ENCODE measurements around the gene CHN1.

The CHN1 gene

GRCh38 chr2:174820361-174820760, 184.8 kb downstream of the CHN1 start:
- no peak for DNase-seq

DNA sequence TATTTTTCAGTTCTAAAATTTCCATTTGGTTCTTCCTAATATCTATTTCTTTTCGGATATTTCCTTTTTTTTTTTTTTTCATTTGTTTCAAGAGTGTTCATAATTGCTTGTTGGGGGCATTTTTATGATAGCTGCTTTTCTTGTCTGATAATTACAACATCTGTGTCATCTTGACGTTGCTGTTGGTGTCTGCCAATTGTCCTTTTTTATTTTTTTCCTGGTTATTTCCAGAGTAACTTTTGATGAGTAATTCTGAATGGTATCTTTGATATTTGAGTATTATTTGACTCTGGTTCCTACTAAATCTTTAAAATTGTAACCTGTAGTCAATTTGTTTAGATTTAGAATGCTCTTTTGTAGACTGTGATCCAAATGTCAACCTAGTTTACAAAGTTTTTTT, 189.7 kb downstream of the CHN1 start:
- DNase-seq: no peak

DNA sequence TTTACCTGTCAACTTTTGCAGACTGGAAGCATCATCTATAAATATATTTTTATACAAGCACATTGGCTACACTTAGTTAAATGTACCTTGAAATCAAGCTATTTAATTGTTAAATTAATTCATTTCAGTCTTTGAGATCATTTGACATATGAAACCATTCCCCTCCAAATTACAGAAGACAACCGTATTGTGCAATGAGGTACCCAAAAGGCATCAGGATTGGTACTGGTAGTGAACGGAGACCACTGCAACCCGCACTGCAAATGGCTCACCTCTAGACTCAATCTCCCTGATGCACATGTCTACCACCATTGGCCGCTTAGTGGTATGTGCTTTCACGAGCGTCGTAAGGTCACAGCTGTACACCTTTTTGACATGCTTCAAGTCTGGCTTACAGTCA, 193.1 kb downstream of the CHN1 start:
- no peak for DNase-seq

DNA sequence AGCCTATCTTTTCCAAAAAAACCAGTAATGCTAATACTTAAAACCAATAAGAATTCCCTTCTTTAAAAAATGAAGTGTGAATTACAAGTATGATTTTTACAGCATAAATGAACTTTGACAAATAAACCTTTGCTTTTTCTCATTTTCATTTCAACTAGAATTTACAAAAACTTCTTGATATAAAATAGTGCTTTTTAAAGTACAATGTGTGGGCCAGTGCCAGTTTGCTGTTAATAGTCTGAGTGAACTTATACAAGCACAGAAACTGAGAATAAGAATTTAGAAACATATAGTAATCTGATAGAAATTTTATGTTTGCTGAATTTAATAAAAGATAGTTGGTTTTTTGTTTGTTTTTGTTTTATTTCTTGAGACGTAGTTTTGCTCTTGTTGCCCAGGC, 197.2 kb downstream of the CHN1 start:
- no peak for DNase-seq

DNA sequence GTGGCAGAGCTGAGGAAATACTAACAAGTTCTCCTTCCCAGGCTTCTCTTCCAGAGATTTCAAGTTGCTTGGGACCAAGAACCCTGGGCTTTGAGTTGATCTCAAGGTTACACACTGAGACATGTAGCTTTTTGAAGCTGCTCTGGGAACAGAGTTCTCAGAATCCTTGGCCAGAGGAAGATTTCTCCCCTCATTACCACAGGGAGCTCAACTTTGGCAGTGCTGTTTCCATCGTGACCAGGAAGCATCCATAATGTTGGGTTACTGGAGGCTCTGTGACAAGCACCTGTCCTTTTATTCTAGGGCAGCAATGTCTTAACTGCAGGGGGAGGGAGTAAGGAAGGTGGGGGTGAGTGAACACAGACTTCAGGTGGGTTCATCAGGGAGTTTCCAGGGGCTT, 199.4 kb downstream of the CHN1 start:
- DNase-seq: no peak

DNA sequence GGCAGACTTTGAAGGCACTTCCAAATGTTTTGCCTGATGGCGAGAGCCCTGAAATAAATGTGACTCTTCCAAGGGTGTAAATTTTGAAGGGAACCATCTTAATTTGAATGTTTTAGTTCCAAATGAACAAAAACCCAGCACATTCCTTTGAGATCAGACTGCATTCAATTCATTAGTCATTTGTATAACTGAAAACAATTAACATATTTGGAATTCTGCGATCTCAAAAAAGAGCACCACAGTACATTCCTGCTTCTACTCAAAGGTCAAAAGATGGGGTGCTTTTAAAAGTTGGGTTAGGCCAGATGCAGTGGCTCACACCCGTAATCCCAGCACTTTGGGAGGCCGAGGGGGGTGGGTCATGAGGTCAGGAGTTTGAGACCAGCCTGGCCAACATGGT, 202.7 kb downstream of the CHN1 start:
- no peak for DNase-seq

DNA sequence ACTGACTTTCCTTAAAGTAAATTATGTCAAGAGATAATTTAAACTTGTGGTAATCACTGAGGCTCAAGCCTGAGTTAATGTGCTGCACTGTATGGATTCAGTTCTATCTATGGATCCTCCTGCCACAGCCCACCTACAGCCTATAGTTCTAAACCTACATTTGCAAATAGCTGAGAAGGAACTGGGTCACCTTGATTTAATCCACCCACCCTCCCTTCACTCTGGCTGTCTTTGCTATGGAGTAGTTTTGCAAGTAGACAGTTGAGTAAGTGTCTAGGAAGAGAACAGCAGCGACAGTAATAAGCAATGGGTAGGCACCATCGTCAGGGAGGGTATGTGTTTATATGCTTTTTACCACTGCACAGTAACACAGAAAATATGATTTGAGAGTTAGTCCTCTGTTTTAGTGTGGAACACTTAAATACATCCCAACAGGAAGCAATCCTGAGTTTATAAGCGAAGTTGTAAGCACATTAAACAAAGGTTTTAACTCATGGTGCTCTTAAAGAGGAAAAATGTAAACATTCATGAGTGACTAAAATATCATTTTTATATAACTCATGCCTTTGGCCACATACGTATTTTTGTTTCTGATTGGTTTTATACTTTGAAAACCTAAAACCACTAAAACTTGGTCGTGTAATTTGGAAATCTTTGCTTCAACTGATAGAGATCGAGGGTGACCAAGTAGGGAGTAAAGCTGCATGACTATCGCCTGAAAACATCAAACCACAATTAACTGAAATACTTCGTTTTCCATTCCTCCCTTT, 204.6 kb downstream of the CHN1 start:
- DNase-seq: no peak

DNA sequence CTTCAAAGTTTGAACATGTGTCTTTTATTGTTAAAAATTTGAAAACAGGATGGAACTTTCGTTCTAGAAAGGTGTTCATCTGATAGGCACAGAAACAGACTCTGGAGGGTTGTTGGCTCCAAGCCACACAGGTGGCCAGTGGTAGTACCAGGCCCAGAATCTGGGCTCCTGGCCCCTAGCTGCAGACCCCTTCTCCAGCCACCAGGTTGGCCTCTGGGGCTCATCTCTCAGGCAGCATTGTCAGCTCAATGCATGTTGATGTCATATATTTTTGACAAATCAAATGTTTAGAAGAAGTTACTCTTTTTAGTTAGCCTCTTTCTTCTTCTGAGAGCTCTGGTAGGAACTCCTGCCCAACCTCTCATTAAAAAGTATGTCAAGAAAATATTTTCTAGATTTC, 206.4 kb downstream of the CHN1 start:
- DNase-seq: no peak

GRCh38 chr2:174797781-174798276, 207.4 kb downstream of the CHN1 start:
- DNase-seq: no peak

DNA sequence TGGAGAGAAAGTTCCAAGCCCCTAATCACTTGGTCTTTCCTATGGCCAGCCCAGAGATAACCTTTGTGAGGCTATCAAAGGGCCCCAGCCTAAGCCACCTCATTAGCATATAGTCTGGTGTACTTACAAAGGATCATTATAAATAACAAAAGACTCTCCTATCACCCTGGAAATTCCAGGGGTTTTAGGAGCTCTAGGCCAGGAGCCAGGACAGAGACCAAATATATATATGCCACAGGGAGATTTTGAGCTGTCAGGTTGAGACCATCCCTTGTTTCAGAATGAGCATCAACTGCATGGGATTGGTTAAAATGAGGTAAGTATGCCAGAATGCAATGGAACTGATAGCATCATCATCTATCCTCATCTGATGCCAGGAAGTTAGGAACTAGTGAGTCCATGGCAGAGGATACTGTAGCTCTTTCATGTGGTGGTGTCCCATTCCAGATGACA, 208.8 kb downstream of the CHN1 start:
- no peak for DNase-seq

DNA sequence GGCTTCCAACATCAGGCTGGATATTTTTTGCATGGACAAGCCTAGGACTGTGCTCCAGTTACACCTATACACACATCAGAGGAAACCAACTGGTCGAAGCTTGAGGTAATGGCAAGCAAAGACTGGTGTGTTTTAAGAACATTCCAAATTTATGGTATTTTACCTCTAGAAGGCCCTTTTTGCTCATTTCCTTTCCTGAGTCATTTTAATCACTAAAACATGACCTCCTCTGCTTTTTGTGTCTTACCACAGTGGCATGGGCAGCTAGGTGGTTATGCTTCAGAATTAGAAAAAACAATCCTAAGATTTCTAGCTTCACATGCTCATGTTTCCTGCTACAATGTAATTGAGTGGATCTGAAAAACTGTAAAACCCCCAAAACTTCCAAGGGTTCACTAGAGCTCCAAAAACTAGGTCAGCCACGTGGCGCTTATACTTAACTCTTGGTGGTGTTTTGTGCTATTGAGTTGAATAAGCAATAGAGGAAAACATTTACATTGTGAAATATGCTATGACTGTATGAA, 210.3 kb downstream of the CHN1 start:
- DNase-seq: peak; percentile 13

GRCh38 chr2:174792309-174793025, 212.7 kb downstream of the CHN1 start:
- DNase-seq: no peak

GRCh38 chr2:174791746-174792280, 213.4 kb downstream of the CHN1 start:
- DNase-seq: no peak

- no peak for DNase-seq
These were observed 214.2 kb downstream of the CHN1 start for GRCh38 chr2:174791020-174791419.

DNA sequence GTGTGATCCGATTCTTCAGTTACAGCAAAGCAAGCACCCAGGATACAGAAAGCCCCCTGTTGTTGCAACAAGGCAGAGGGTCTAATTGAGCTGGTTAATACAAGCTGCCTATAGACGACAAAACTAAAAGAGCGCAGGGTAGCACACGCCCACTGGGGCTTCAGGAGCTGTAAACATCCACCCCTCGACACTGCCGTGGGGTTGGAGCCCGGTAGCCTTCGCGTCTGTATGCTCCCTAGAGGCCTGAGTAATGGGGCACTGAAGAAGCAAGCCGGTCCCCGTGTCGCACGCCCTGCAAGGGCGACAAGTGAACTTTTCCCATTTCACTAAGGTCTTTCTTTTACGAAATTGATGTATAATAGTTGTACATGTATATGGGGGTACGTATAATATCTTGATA, 216.2 kb downstream of the CHN1 start:
- DNase-seq: no peak

DNA sequence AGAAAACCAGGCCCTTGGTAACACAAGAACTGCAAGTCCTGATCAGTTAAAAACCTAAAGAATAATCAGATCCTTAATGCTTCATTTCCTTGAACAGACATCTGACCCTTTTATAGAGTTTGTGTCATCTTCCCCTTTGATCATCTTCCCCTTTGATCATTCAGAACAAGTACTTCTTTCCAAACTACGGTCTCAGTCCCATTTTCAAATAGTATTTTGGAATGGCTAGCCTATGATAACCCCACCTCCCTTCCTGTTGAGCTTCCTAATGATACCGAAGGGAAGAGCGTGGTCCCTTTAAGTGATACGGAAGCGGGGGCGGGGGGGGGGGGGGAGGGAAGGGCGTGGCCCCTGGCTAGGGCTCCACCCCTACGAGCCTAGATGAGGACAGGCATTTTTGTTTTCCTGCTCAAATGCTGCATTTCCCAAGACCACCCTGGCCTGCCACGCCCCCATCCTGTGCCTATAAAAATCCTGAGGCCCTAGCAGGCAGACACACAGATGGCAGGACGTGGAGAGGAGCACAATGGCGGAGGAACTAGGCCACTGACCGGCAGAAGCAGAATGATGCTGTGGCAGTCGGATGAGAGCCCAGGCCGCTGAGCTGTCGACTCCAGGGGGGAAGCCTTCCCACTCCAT, 216.8 kb downstream of the CHN1 start:
- no peak for DNase-seq

- no peak for DNase-seq
These were observed 217.5 kb downstream of the CHN1 start for GRCh38 chr2:174787487-174788205.

DNA sequence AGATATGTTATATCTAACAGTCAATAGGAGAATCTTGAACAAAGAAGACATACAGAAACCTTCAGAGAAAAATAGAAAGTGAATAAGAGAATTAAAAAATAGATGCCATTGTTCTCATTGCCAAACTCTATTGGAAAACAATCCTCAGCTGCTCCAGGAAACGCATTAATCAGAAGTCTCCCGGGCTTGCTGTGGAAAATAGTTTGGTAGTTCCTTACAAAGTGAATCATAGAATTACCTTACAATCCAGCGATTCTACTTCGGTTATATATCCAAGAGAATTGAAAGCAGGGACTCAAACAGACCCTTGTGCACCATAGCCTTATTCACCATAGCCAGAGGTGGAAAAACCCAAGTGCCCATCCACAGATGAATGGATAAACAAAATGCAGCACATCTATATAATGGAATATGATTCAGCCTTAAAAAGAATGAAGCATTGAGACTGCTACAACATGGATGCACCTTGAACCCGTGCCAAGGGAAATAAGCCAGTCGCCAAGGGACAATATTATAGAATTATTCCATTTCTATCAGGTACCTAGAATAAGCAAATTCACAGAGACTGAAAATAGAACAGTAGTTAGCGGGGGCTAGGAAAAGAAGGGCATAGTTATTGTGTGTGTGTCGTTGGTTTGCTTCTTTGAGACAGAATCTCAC, 219.0 kb downstream of the CHN1 start:
- DNase-seq: no peak

DNA sequence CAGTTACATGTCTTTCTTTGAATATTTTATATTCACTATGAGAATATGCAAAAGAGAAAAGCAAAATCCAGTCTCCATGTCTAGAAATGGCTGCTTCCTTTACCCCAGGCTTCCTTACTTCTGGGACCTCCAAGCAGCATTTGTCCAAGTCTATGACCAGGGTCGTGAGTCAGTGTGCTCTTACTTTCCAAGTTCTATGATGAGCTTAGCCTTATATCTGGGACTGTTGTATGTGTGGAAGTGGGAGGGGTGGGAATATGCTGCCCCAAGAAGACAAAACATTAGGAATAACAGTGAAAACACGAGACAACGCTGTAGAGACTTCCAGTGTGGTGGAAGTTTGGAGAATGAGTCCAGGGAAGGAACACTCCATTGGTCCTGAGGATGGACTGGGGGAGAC, 219.7 kb downstream of the CHN1 start:
- no peak for DNase-seq

DNA sequence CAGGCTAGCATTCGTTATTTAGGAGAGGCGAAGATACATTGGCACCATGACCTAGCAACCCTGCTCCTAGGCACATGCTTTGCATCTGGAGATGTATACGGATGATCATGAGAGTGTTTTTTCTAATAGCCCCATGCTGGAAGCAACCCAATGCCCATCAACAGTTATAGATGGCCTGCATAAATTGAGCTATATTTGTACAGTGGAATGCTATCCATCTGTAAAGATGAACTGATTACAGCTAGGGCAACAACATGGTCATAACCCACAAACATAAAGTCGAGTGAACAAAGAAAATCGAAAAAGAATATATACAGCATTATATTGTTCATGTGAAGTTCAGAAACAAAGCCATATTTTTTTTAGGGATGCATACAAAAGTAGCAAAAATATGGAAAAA, 220.3 kb downstream of the CHN1 start:
- no peak for DNase-seq

GRCh38 chr2:174784316-174784715, 220.9 kb downstream of the CHN1 start:
- no peak for DNase-seq

GRCh38 chr2:174781996-174782395, 223.2 kb downstream of the CHN1 start:
- no peak for DNase-seq

All from stimulated activated CD4-positive, alpha-beta T cell treated with anti-CD3 and anti-CD28 coated beads, Interleukin-1b, Interleukin-23, amount 100 ng/mL, for 48 hours (primary cell).